Suprapubic skin (tissue), 4 donors: ENCODE data around the gene KCNA3.

Experiments used
- EP300 ChIP-seq: sonication (generic); formaldehyde crosslinking; IDR thresholded peaks from one replicate; pipeline ENCODE4 v1.6.1; 2017; ENCODE audit warnings: antibody characterized with exemption
- POLR2AphosphoS5 ChIP-seq, 3 donors: sonication (generic); formaldehyde crosslinking; IDR thresholded peaks; one replicate each; pipeline ENCODE4 v1.6.1; 2017; ENCODE audit warnings: antibody characterized with exemption in 3 of 3

DNA sequence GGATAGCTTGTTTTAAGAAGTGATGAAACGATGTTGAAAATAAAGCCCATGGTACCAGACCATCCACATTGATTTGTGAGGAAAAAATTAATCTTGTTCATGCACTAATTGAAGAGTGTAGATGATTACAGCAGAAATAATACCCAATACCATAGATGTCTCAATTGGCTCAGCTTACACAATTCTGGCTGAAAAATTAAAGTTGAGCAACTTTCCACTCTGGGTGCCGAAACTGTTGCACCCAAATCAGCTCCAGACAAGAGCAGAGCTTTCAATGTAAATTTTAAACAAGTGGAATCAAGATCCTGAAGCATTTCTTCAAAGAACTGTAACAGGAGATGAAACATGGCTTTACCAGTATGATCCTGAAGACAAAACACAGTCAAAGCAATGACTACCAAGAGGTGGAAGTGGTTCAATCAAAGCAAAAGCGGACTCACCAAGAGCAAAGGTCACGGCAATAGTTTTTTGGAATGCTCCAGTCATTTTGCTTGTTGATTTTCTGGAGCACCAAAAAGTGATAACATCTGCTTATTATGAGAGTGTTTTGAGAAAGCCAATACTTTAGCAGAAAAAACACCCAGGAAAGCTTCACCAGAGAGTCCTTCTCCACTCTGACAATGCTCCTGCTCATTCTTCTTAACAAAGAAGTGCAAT lies 16.1 kb upstream of the KCNA3 start:
- TF ChIP-seq POLR2AphosphoS5 (IDR thresholded peaks at IDR 0.05): no peak
- TF ChIP-seq EP300: no peak
